HEK293 (cell line): Measurements from ENCODE around the gene RNF126.

Experiments used
- CTCF ChIP-seq: fragments of 450-650 bp; formaldehyde crosslinking; IDR thresholded peaks from 2 replicates; pipeline ENCODE4 v1.5.1; 2016; ENCODE audit warnings: missing biosample characterization, missing genetic modification characterization
- EGR2 ChIP-seq: fragments of 450-650 bp; formaldehyde crosslinking; IDR thresholded peaks from 2 replicates; pipeline ENCODE4 v1.5.1; 2016; ENCODE audit warnings: low read depth, missing biosample characterization, missing genetic modification characterization
- KLF7 ChIP-seq: fragments of 450-650 bp; formaldehyde crosslinking; IDR thresholded peaks from 2 replicates; pipeline ENCODE4 v1.5.1; 2016; ENCODE audit warnings: missing biosample characterization, missing genetic modification characterization, borderline replicate concordance
- REST ChIP-seq: fragments of 450-650 bp; formaldehyde crosslinking; IDR thresholded peaks from 2 replicates; pipeline ENCODE4 v1.5.1; 2016; ENCODE audit warnings: missing biosample characterization, missing genetic modification characterization
- ZBTB8A ChIP-seq: fragments of 450-650 bp; formaldehyde crosslinking; IDR thresholded peaks from 2 replicates; pipeline ENCODE4 v1.5.1; 2016; ENCODE audit warnings: missing biosample characterization, missing genetic modification characterization
- ZNF302 ChIP-seq: fragments of 450-650 bp; formaldehyde crosslinking; IDR thresholded peaks from 2 replicates; pipeline ENCODE4 v1.5.1; 2016; ENCODE audit warnings: missing biosample characterization, missing genetic modification characterization, low read depth

GRCh38 chr19:607301-608154, 55.5 kb downstream of the RNF126 start:
- TF ChIP-seq CTCF (tag by site-specific recombination) (no peak), ZNF302 (no peak), KLF7 (tag by site-specific recombination) (no peak), REST (tag by site-specific recombination) (no peak), ZBTB8A (tag by site-specific recombination) (no peak), EGR2 (tag by site-specific recombination) (no peak)
